MM.1S (cell line): ENCODE results near the gene HGS.

ENCODE experiments used
- DNase-seq: peaks from one replicate; pipeline ENCODE4 v3.0.0-alpha.2; 2015
- H2AFZ ChIP-seq: fragments of 300-600 bp; sonication (generic); 2 replicates; pipeline ENCODE4 v1.6.0; 2016; ENCODE audit warnings: antibody characterized with exemption, low read length
- H3F3A ChIP-seq: fragments of 300-600 bp; sonication (generic); 2 replicates; pipeline ENCODE4 v1.6.1; 2016; ENCODE audit warnings: mild to moderate bottlenecking, antibody characterized with exemption, low read length, moderate library complexity, mixed read lengths; ENCODE audit not compliant: insufficient read depth
- H3K27ac ChIP-seq: fragments of 300-600 bp; sonication (generic); 2 replicates; pipeline ENCODE4 v1.5.1; 2016; ENCODE audit warnings: mild to moderate bottlenecking, low read length
- H3K27me3 ChIP-seq: fragments of 300-600 bp; sonication (generic); replicated peaks from 2 replicates; pipeline ENCODE4 v1.6.0; 2016; ENCODE audit warnings: low read length; ENCODE audit not compliant: insufficient read depth
- H3K36me3 ChIP-seq: fragments of 300-600 bp; sonication (generic); replicated peaks from 2 replicates; pipeline ENCODE4 v1.6.1; 2016; ENCODE audit warnings: mild to moderate bottlenecking, low read length, mixed read lengths; ENCODE audit not compliant: insufficient read depth
- H3K4me1 ChIP-seq: fragments of 300-600 bp; sonication (generic); 2 replicates; pipeline ENCODE4 v1.6.1; 2016; ENCODE audit warnings: low read length, mixed read lengths
- H3K4me2 ChIP-seq: fragments of 300-600 bp; sonication (generic); 2 replicates; pipeline ENCODE4 v1.6.0; 2016; ENCODE audit warnings: low read depth, low read length
- H3K4me3 ChIP-seq: fragments of 300-600 bp; sonication (generic); 2 replicates; pipeline ENCODE4 v1.5.1; 2016; ENCODE audit warnings: low read length, mixed read lengths
- H3K79me2 ChIP-seq: fragments of 300-600 bp; sonication (generic); 2 replicates; pipeline ENCODE4 v1.6.1; 2016; ENCODE audit warnings: mixed run types, low read length, mixed read lengths
- H3K9ac ChIP-seq: fragments of 300-600 bp; sonication (generic); 2 replicates; pipeline ENCODE4 v1.6.1; 2016; ENCODE audit warnings: low read length, mixed read lengths
- H3K9me2 ChIP-seq: fragments of 300-600 bp; sonication (generic); replicated peaks from 2 replicates; pipeline ENCODE4 v1.6.1; 2016; ENCODE audit warnings: mild to moderate bottlenecking, low read length, mixed read lengths; ENCODE audit not compliant: insufficient read depth
- H3K9me3 ChIP-seq: fragments of 300-600 bp; sonication (generic); replicated peaks from 2 replicates; pipeline ENCODE4 v1.6.1; 2016; ENCODE audit warnings: mild to moderate bottlenecking, low read length, mixed read lengths; ENCODE audit not compliant: insufficient read depth
- H4K20me1 ChIP-seq: fragments of 300-600 bp; sonication (generic); 2 replicates; pipeline ENCODE4 v1.6.1; 2016; ENCODE audit warnings: mild to moderate bottlenecking, low read length, moderate library complexity, mixed read lengths; ENCODE audit not compliant: insufficient read depth
- CTCF ChIP-seq: fragments of 300-600 bp; sonication (generic); IDR thresholded peaks from 2 replicates; pipeline ENCODE4 v1.5.1; 2016; ENCODE audit warnings: antibody characterized with exemption, low read length, mixed read lengths
- EZH2 ChIP-seq: fragments of 300-600 bp; sonication (generic); optimal IDR thresholded peaks from 2 replicates; pipeline ENCODE3; 2017; ENCODE audit warnings: low read depth, mild to moderate bottlenecking, antibody characterized with exemption, low read length, mixed read lengths
- EZH2phosphoT487 ChIP-seq: fragments of 300-600 bp; sonication (generic); IDR thresholded peaks from 2 replicates; pipeline ENCODE4 v1.6.1; 2018; ENCODE audit warnings: antibody characterized with exemption, low read length

The HGS gene

GRCh38 chr17:81735264-81736102 is 51.7 kb downstream of the HGS start:
- Histone ChIP-seq H4K20me1 (no peaks in the 10 kb centered on the region), H3K4me3 (peak overlapping the region; percentile 47), H3K27ac (no peak overlapping the region), H3K27me3 (peaks cover 27% of the 10 kb centered on the region), H3K4me2 (peak overlapping the region; percentile 91), H3K36me3 (no peaks in the 10 kb centered on the region), H3K9me3 (no peaks in the 10 kb centered on the region), H3K79me2 (no peaks in the 10 kb centered on the region), H3K9ac (no peak overlapping the region), H3K4me1 (0 out of 2 replicates have a peak, but pooled peaks cover 6% of the 10 kb centered on the region), H2AFZ (peak overlapping the region; percentile 76), H3K9me2 (no peaks in the 10 kb centered on the region), H3F3A (no peaks in the 10 kb centered on the region)
- no peak for DNase-seq
- TF ChIP-seq EZH2, result no peak
- TF ChIP-seq CTCF, result no peak
- no peak for TF ChIP-seq EZH2phosphoT487

- H3K4me2 ChIP-seq, result no peak overlapping the region
- no peak overlapping the region for H3K27ac ChIP-seq
Measured at GRCh38 chr17:81737947-81738800, 54.4 kb downstream of the HGS start.

More at GRCh38 chr17:81737947-81738800, 54.4 kb downstream of the HGS start:
- no peaks in the 10 kb centered on the region for H3K9me2 ChIP-seq
- peaks cover 29% of the 10 kb centered on the region for H3K27me3 ChIP-seq
- H4K20me1 ChIP-seq, result no peaks in the 10 kb centered on the region
- no peaks in the 10 kb centered on the region for H3F3A ChIP-seq
- 0 out of 2 replicates have a peak, but pooled peaks cover 6% of the 10 kb centered on the region for H3K4me1 ChIP-seq
- no peak overlapping the region for H2AFZ ChIP-seq
- H3K36me3 ChIP-seq, result no peaks in the 10 kb centered on the region
- TF ChIP-seq EZH2phosphoT487, result no peak
- TF ChIP-seq EZH2, result no peak
- TF ChIP-seq CTCF, result no peak
- DNase-seq, result no peak
- no peak overlapping the region for H3K9ac ChIP-seq
- H3K4me3 ChIP-seq, result no peak overlapping the region
- no peaks in the 10 kb centered on the region for H3K9me3 ChIP-seq
- H3K79me2 ChIP-seq, result no peaks in the 10 kb centered on the region
